ENCODE measurements around the gene PPP3CA.

DNA sequence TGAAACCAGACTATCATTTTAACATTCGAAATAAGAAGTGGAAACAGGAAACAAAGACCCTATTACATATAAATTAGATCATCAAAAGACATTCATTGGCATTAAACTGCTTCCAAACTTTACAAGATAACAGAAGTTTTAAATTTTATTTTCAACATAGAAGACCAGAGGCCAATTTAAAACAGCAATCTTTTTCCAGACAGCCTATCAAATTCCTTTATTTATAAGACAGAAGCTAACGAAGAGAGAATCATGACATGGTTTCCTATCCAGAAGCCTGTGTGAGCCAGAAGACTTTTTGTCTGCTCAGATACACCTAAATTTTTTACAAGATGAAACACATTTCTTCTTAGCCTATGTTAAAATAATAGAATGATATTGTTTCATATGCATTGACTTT, 291.9 kb downstream of the PPP3CA start:
- TF ChIP-seq, protein P1, sequence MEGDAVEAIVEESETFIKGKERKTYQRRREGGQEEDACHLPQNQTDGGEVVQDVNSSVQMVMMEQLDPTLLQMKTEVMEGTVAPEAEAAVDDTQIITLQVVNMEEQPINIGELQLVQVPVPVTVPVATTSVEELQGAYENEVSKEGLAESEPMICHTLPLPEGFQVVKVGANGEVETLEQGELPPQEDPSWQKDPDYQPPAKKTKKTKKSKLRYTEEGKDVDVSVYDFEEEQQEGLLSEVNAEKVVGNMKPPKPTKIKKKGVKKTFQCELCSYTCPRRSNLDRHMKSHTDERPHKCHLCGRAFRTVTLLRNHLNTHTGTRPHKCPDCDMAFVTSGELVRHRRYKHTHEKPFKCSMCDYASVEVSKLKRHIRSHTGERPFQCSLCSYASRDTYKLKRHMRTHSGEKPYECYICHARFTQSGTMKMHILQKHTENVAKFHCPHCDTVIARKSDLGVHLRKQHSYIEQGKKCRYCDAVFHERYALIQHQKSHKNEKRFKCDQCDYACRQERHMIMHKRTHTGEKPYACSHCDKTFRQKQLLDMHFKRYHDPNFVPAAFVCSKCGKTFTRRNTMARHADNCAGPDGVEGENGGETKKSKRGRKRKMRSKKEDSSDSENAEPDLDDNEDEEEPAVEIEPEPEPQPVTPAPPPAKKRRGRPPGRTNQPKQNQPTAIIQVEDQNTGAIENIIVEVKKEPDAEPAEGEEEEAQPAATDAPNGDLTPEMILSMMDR (IDR thresholded peaks at IDR 0.05), result no peak
- TF ChIP-seq POLR2AphosphoS5 (IDR thresholded peaks at IDR 0.05), result no peak
- no peak for TF ChIP-seq POLR2A (IDR thresholded peaks at IDR 0.05)

Measured in breast epithelium (tissue), 3 donors.